Stimulated activated CD8-positive, alpha-beta memory T cell treated with anti-CD3 and anti-CD28 coated beads, Interleukin-12 subunit alpha, Interleukin-12 subunit beta, amount 100 ng/mL, for 4 hours (primary cell): ENCODE measurements around the gene DNAJC5.

Experiments used
- DNase-seq: peaks from one replicate; pipeline ENCODE4 v3.0.0-alpha.2; 2020; ENCODE audit warnings: low read depth

DNAJC5 gene

GRCh38 chr20:63884506-63885263 is 10.2 kb upstream of the DNAJC5 start:
- no peak for DNase-seq

GRCh38 chr20:63885264-63886053 is 9.5 kb upstream of the DNAJC5 start:
- DNase-seq: no peak

- DNase-seq: no peak
Observed at GRCh38 chr20:63886054-63886419, 8.9 kb upstream of the DNAJC5 start.

GRCh38 chr20:63886921-63887320 is 8.0 kb upstream of the DNAJC5 start:
- DNase-seq: no peak

GRCh38 chr20:63889241-63890200 is 5.4 kb upstream of the DNAJC5 start:
- DNase-seq: no peak

- DNase-seq: no peak
Observed at GRCh38 chr20:63890201-63890576, 4.7 kb upstream of the DNAJC5 start.

- no peak for DNase-seq
Observed at GRCh38 chr20:63890616-63891015, 4.3 kb upstream of the DNAJC5 start.

GRCh38 chr20:63891061-63892002 is 3.6 kb upstream of the DNAJC5 start:
- no peak for DNase-seq

GRCh38 chr20:63892402-63892801 is 2.5 kb upstream of the DNAJC5 start:
- no peak for DNase-seq

- DNase-seq: no peak
Observed at GRCh38 chr20:63893999-63894357, 948 bp upstream of the DNAJC5 start.

- DNase-seq: no peak
Observed at GRCh38 chr20:63895202-63895951, 451 bp downstream of the DNAJC5 start.

GRCh38 chr20:63895952-63896263 is 982 bp downstream of the DNAJC5 start:
- DNase-seq: no peak

GRCh38 chr20:63896264-63897105 is 1.6 kb downstream of the DNAJC5 start:
- DNase-seq: no peak

- DNase-seq: no peak
Observed at GRCh38 chr20:63897978-63898561, 3.1 kb downstream of the DNAJC5 start.

- no peak for DNase-seq
Observed at GRCh38 chr20:63898882-63899558, 4.1 kb downstream of the DNAJC5 start.

GRCh38 chr20:63900413-63900812 is 5.5 kb downstream of the DNAJC5 start:
- DNase-seq: no peak

- no peak for DNase-seq
Observed at GRCh38 chr20:63903796-63904561, 9.1 kb downstream of the DNAJC5 start.
